ENCODE measurements around the gene SCRN3. TPM values are rescaled to one million over a fixed set of nuclear protein-coding genes. Genes with fewer than 3 reads are reported as not detected.

The SCRN3 gene
- total and polyA plus RNA-seq, 7 experiments from 2014 or later = 12.3 to 22.1 (median 15.4) TPM

GRCh38 chr2:174449033-174449432 lies 53.5 kb downstream of the SCRN3 start:
- Histone ChIP-seq H3K4me3 (ENCODE audit: low read length) (no peak overlapping the region), H3K27ac (ENCODE audit: low read depth, low read length) (no peak overlapping the region), H3K36me3 (ENCODE audit: control insufficient read depth in 2 of 3, insufficient read depth in 3 of 3, low read length in 3 of 3) (peaks cover 0 to 35% (median 8%) of the 10 kb centered on the region in 3 experiments), H3K27me3 (ENCODE audit: control insufficient read depth in 2 of 2, insufficient read depth in 2 of 2, low read length in 2 of 2) (no peaks in the 10 kb centered on the region), H3K4me1 (ENCODE audit: control insufficient read depth in 2 of 2, insufficient read depth in 2 of 2, low read length in 2 of 2) (peaks cover 0 to 5% of the 10 kb centered on the region in 2 donors), H3K9me3 (ENCODE audit: control insufficient read depth in 2 of 3, low read length in 3 of 3) (no peaks in the 10 kb centered on the region)
- Mint-ChIP-seq H3K4me3 (peak overlapping the region in 1 of 10 donors; percentile 15), H3K36me3 (peaks cover 8 to 44% (median 35%) of the 10 kb centered on the region in 5 donors), H3K4me1 (peaks cover 5 to 27% (median 13%) of the 10 kb centered on the region in 7 donors), H3K27ac (peak overlapping the region in 3 of 9 donors; percentile 31 to 65 (median 61)), H3K27me3 (no peaks in the 10 kb centered on the region), H3K9me3 (peaks cover 0 to 3% (median 0%) of the 10 kb centered on the region in 11 donors)
- ChIA-PET CTCF (no interaction called here), POLR2A (no interaction called here)
- intact Hi-C loops (cut with micrococcal nuclease) = no loop called here
- ATAC-seq (no peak), DNase-seq (no peak)

- Mint-ChIP-seq H3K4me3 (peak overlapping the region in 6 of 10 donors; percentile 5 to 70 (median 38)), H3K9me3 (peaks cover 0 to 3% (median 0%) of the 10 kb centered on the region in 11 donors), H3K36me3 (peaks cover 9 to 42% (median 34%) of the 10 kb centered on the region in 5 donors), H3K4me1 (peaks cover 5 to 27% (median 13%) of the 10 kb centered on the region in 7 donors), H3K27me3 (no peaks in the 10 kb centered on the region), H3K27ac (peak overlapping the region; percentile 19 to 87 (median 54))
- intact Hi-C loops (cut with micrococcal nuclease) = no loop called here
- Histone ChIP-seq H3K27me3 (ENCODE audit: control insufficient read depth in 2 of 2, insufficient read depth in 2 of 2, low read length in 2 of 2) (no peaks in the 10 kb centered on the region), H3K4me1 (ENCODE audit: control insufficient read depth in 2 of 2, insufficient read depth in 2 of 2, low read length in 2 of 2) (peaks cover 0 to 5% of the 10 kb centered on the region in 2 donors), H3K36me3 (ENCODE audit: control insufficient read depth in 2 of 3, insufficient read depth in 3 of 3, low read length in 3 of 3) (peaks cover 0 to 34% (median 4%) of the 10 kb centered on the region in 3 experiments), H3K9me3 (ENCODE audit: control insufficient read depth in 2 of 3, low read length in 3 of 3) (no peaks in the 10 kb centered on the region), H3K27ac (ENCODE audit: low read depth, low read length) (no peak overlapping the region), H3K4me3 (ENCODE audit: low read length) (no peak overlapping the region)
- ATAC-seq (peak; percentile 60), DNase-seq (peak in 4 of 9 donors; percentile 7 to 19 (median 10))
- POLR2A ChIA-PET = interaction anchor here (0.6 to 1.0 kb wide), 2 partner anchors 54 to 328 kb away, joined by 3 to 4 read pairs; partner anchors contain the start of gene SCRN3
- CTCF ChIA-PET = interaction anchor here (0.7 to 1.2 kb wide), 3 partner anchors 9 to 247 kb away, joined by 3 read pairs; no protein-coding TSS in a partner anchor
Measured at GRCh38 chr2:174450021-174450816, 54.7 kb downstream of the SCRN3 start.

GRCh38 chr2:174454566-174454965 lies 59.0 kb downstream of the SCRN3 start:
- intact Hi-C loops (cut with micrococcal nuclease) = no loop called here
- no peak for ATAC-seq
- H3K27ac Mint-ChIP-seq = peak overlapping the region in 3 of 9 donors; percentile 38 to 59 (median 55)

GRCh38 chr2:174461221-174461620 lies 65.7 kb downstream of the SCRN3 start:
- peaks cover 0 to 7% (median 0%) of the 10 kb centered on the region in 7 donors for H3K4me1 Mint-ChIP-seq
- POLR2A ChIA-PET = interaction anchor here (0.7 kb wide), 1 partner anchor 66 kb away, joined by 3 read pairs; no protein-coding TSS in a partner anchor
- intact Hi-C loops (cut with micrococcal nuclease) = loop anchor here in 1 of 2 donors (5.0 kb wide), 1 partner anchor 1059 kb away; no protein-coding TSS in a partner anchor

More at GRCh38 chr2:174454566-174454965, 59.0 kb downstream of the SCRN3 start:
- Mint-ChIP-seq H3K4me1 (peaks cover 5 to 18% (median 10%) of the 10 kb centered on the region in 7 donors), H3K27me3 (no peaks in the 10 kb centered on the region), H3K36me3 (peaks cover 4 to 47% (median 32%) of the 10 kb centered on the region in 5 donors), H3K4me3 (no peak overlapping the region), H3K9me3 (no peaks in the 10 kb centered on the region)
- H3K9me3 ChIP-seq (ENCODE audit: control insufficient read depth in 2 of 3, low read length in 3 of 3) = no peaks in the 10 kb centered on the region
- DNase-seq = no peak
- no peaks in the 10 kb centered on the region for H3K27me3 ChIP-seq (ENCODE audit: control insufficient read depth in 2 of 2, insufficient read depth in 2 of 2, low read length in 2 of 2)
- no peak overlapping the region for H3K27ac ChIP-seq (ENCODE audit: low read depth, low read length)
- POLR2A ChIA-PET = interaction anchor here (0.7 kb wide), 1 partner anchor 108 kb away, joined by 4 read pairs; no protein-coding TSS in a partner anchor
- peaks cover 0 to 46% (median 0%) of the 10 kb centered on the region in 3 experiments for H3K36me3 ChIP-seq (ENCODE audit: control insufficient read depth in 2 of 3, insufficient read depth in 3 of 3, low read length in 3 of 3)
- no peak overlapping the region for H3K4me3 ChIP-seq (ENCODE audit: low read length)
- peaks cover 0 to 5% of the 10 kb centered on the region in 2 donors for H3K4me1 ChIP-seq (ENCODE audit: control insufficient read depth in 2 of 2, insufficient read depth in 2 of 2, low read length in 2 of 2)
- CTCF ChIA-PET = no interaction called here

GRCh38 chr2:174465327-174465726 lies 69.8 kb downstream of the SCRN3 start:
- POLR2A ChIA-PET = interaction anchor here (0.5 to 1.2 kb wide), 3 partner anchors 21 to 698 kb away, joined by 3 to 6 read pairs (median 6); partner anchors contain the start of gene GPR155
- ATAC-seq (no peak), DNase-seq (no peak)
- Mint-ChIP-seq H3K27me3 (no peaks in the 10 kb centered on the region), H3K4me3 (no peak overlapping the region), H3K36me3 (peaks cover 0 to 23% (median 10%) of the 10 kb centered on the region in 5 donors), H3K4me1 (peaks cover 0 to 7% (median 0%) of the 10 kb centered on the region in 7 donors), H3K9me3 (no peaks in the 10 kb centered on the region), H3K27ac (peak overlapping the region in 2 of 9 donors; percentile 31 to 49)
- peaks cover 0 to 14% (median 0%) of the 10 kb centered on the region in 3 experiments for H3K36me3 ChIP-seq (ENCODE audit: control insufficient read depth in 2 of 3, insufficient read depth in 3 of 3, low read length in 3 of 3)
- H3K9me3 ChIP-seq (ENCODE audit: control insufficient read depth in 2 of 3, low read length in 3 of 3) = no peaks in the 10 kb centered on the region
- H3K4me3 ChIP-seq (ENCODE audit: low read length) = no peak overlapping the region
- H3K27ac ChIP-seq (ENCODE audit: low read depth, low read length) = no peak overlapping the region
- H3K4me1 ChIP-seq (ENCODE audit: control insufficient read depth in 2 of 2, insufficient read depth in 2 of 2, low read length in 2 of 2) = no peaks in the 10 kb centered on the region
- CTCF ChIA-PET = interaction anchor here (0.8 to 1.3 kb wide), 7 partner anchors 9 to 233 kb away, joined by 3 to 5 read pairs (median 3); no protein-coding TSS in a partner anchor
- no peaks in the 10 kb centered on the region for H3K27me3 ChIP-seq (ENCODE audit: control insufficient read depth in 2 of 2, insufficient read depth in 2 of 2, low read length in 2 of 2)
- intact Hi-C loops (cut with micrococcal nuclease) = no loop called here

More at GRCh38 chr2:174461221-174461620, 65.7 kb downstream of the SCRN3 start:
- H3K9me3 Mint-ChIP-seq = no peaks in the 10 kb centered on the region
- H3K4me3 ChIP-seq (ENCODE audit: low read length) = no peak overlapping the region
- H3K27ac Mint-ChIP-seq = no peak overlapping the region
- H3K36me3 Mint-ChIP-seq = peaks cover 0 to 20% (median 7%) of the 10 kb centered on the region in 5 donors
- DNase-seq (no peak), ATAC-seq (no peak)
- CTCF ChIA-PET = interaction anchor here (0.6 to 5.5 kb wide), 14 partner anchors 36 to 234 kb away, joined by 3 to 99 read pairs (median 8); no protein-coding TSS in a partner anchor
- H3K36me3 ChIP-seq (ENCODE audit: control insufficient read depth in 2 of 3, insufficient read depth in 3 of 3, low read length in 3 of 3) = peaks cover 0 to 33% (median 0%) of the 10 kb centered on the region in 3 experiments
- H3K4me1 ChIP-seq (ENCODE audit: control insufficient read depth in 2 of 2, insufficient read depth in 2 of 2, low read length in 2 of 2) = no peaks in the 10 kb centered on the region
- no peak overlapping the region for H3K27ac ChIP-seq (ENCODE audit: low read depth, low read length)
- no peaks in the 10 kb centered on the region for H3K27me3 ChIP-seq (ENCODE audit: control insufficient read depth in 2 of 2, insufficient read depth in 2 of 2, low read length in 2 of 2)
- no peaks in the 10 kb centered on the region for H3K9me3 ChIP-seq (ENCODE audit: control insufficient read depth in 2 of 3, low read length in 3 of 3)
- H3K27me3 Mint-ChIP-seq = no peaks in the 10 kb centered on the region
- H3K4me3 Mint-ChIP-seq = no peak overlapping the region

- POLR2A ChIA-PET = interaction anchor here (0.6 to 1.2 kb wide), 5 partner anchors 10 to 127 kb away, joined by 3 to 5 read pairs (median 3); no protein-coding TSS in a partner anchor
- DNase-seq = no peak
- ATAC-seq = no peak
- no peaks in the 10 kb centered on the region for H3K4me1 ChIP-seq (ENCODE audit: control insufficient read depth in 2 of 2, insufficient read depth in 2 of 2, low read length in 2 of 2)
- Mint-ChIP-seq H3K27me3 (peaks cover 0 to 2% (median 0%) of the 10 kb centered on the region in 5 donors), H3K4me1 (peaks cover 0 to 31% (median 18%) of the 10 kb centered on the region in 7 donors), H3K4me3 (no peak overlapping the region), H3K9me3 (no peaks in the 10 kb centered on the region), H3K27ac (peak overlapping the region in 5 of 9 donors; percentile 6 to 60 (median 28)), H3K36me3 (peaks cover 3 to 22% (median 18%) of the 10 kb centered on the region in 5 donors)
- no peak overlapping the region for H3K4me3 ChIP-seq (ENCODE audit: low read length)
- H3K9me3 ChIP-seq (ENCODE audit: control insufficient read depth in 2 of 3, low read length in 3 of 3) = no peaks in the 10 kb centered on the region
- CTCF ChIA-PET = interaction anchor here (0.5 to 2.3 kb wide), 3 partner anchors 8 to 153 kb away, joined by 3 to 9 read pairs (median 3); no protein-coding TSS in a partner anchor
- no peak overlapping the region for H3K27ac ChIP-seq (ENCODE audit: low read depth, low read length)
- intact Hi-C loops (cut with micrococcal nuclease) = no loop called here
- peaks cover 0 to 5% (median 0%) of the 10 kb centered on the region in 3 experiments for H3K36me3 ChIP-seq (ENCODE audit: control insufficient read depth in 2 of 3, insufficient read depth in 3 of 3, low read length in 3 of 3)
- H3K27me3 ChIP-seq (ENCODE audit: control insufficient read depth in 2 of 2, insufficient read depth in 2 of 2, low read length in 2 of 2) = no peaks in the 10 kb centered on the region
Measured at GRCh38 chr2:174473796-174474195, 78.3 kb downstream of the SCRN3 start.
